GM18861 (cell line): ENCODE results near the gene OR9A2.
A peak's percentile ranks its signal among the peaks of the same experiment; 100 is the strongest.
"Not testable (repeated sequence)": the region's sequence is repeated elsewhere in the genome, so short reads cannot be mapped to it uniquely, and the experiment has no call there.

Source experiments
- ATAC-seq: cut with Tn5 transposase; IDR thresholded peaks from one replicate; pipeline ENCODE4 v1.9.1; 2021; ENCODE audit not compliant: unreplicated experiment

OR9A2 gene

GRCh38 chr7:143018931-143019330, 8.0 kb downstream of the OR9A2 start:
- ATAC-seq = no peak

GRCh38 chr7:143016996-143017395, 9.9 kb downstream of the OR9A2 start:
- no peak for ATAC-seq

- no peak for ATAC-seq
These were observed 10.9 kb downstream of the OR9A2 start for GRCh38 chr7:143015926-143016490.

GRCh38 chr7:143015084-143015483, 11.8 kb downstream of the OR9A2 start:
- no peak for ATAC-seq

GRCh38 chr7:143013893-143014292, 13.0 kb downstream of the OR9A2 start:
- ATAC-seq = no peak

- ATAC-seq = no peak
These were observed 13.5 kb downstream of the OR9A2 start for GRCh38 chr7:143013473-143013872.

GRCh38 chr7:143012409-143012808, 14.5 kb downstream of the OR9A2 start:
- ATAC-seq = no peak

- no peak for ATAC-seq
These were observed 14.9 kb downstream of the OR9A2 start for GRCh38 chr7:143012001-143012400.

GRCh38 chr7:143008007-143008901, 18.7 kb downstream of the OR9A2 start:
- peak; percentile 74 for ATAC-seq

- ATAC-seq = no peak
These were observed 21.2 kb downstream of the OR9A2 start for GRCh38 chr7:143005632-143006260.

- peak; percentile 58 for ATAC-seq
These were observed 23.4 kb downstream of the OR9A2 start for GRCh38 chr7:143003393-143004051.

- no peak for ATAC-seq
These were observed 24.0 kb downstream of the OR9A2 start for GRCh38 chr7:143002898-143003297.

- ATAC-seq = no peak
These were observed 24.8 kb downstream of the OR9A2 start for GRCh38 chr7:143002106-143002505.

- ATAC-seq = no peak
These were observed 26.3 kb downstream of the OR9A2 start for GRCh38 chr7:143000648-143001047.

GRCh38 chr7:142999793-143000192, 27.1 kb downstream of the OR9A2 start:
- no peak for ATAC-seq

- no peak for ATAC-seq
These were observed 28.0 kb downstream of the OR9A2 start for GRCh38 chr7:142998966-142999365.

GRCh38 chr7:142997456-142997989, 29.4 kb downstream of the OR9A2 start:
- ATAC-seq = no peak

- ATAC-seq = no peak
These were observed 34.5 kb downstream of the OR9A2 start for GRCh38 chr7:142992427-142992826.

- no peak for ATAC-seq
These were observed 42.6 kb downstream of the OR9A2 start for GRCh38 chr7:142984297-142984696.

- ATAC-seq = no peak
These were observed 43.1 kb downstream of the OR9A2 start for GRCh38 chr7:142983825-142984224.

GRCh38 chr7:142978402-142978801, 48.5 kb downstream of the OR9A2 start:
- ATAC-seq = not testable (repeated sequence)
